Measurements from ENCODE around the gene ADARB1.
A peak's percentile ranks its signal among the peaks of the same experiment; 100 is the strongest.
"Not testable (repeated sequence)": the region's sequence is repeated elsewhere in the genome, so short reads cannot be mapped to it uniquely, and the experiment has no call there.

ADARB1 gene

DNA sequence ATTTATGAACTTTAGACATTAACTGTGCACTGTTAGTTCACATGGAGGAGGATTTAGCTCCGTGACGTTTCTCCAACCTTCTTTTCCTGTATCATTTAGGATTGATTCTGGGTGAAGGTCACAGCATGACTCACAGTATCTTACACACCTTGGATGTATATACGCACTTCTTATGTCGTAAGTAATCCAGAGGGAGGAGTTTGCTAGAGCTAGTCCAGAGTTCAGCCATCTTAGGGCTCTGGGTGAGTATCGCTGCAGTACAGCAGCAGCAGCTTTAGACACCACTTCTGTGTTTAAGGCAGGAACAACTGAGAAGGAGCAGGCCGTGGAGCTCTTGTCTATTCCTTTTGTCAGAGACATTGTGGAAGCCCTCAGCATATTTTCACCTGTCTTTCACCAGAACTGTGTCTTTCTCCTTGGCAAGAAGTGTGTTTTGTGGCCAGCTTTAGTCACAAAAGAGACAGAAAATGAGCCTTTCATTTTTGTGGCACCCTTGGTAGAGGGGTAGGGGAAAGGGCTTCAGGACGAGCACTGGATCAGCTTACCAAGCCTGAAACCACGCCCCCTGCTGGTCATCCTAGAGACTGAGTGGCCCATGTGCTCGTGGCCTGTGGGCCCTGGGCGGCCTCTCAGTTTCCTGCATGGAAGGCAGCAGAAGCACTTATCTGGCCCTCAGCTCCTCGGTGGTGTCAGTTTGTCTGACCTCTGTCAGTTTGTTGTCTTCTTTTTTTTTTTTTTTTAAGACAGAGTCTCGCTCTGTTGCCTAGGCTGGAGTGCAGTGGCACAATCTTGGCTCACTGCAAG lies 64.0 kb downstream of the ADARB1 start:
- peak; percentile 65 for DNase-seq

DNA sequence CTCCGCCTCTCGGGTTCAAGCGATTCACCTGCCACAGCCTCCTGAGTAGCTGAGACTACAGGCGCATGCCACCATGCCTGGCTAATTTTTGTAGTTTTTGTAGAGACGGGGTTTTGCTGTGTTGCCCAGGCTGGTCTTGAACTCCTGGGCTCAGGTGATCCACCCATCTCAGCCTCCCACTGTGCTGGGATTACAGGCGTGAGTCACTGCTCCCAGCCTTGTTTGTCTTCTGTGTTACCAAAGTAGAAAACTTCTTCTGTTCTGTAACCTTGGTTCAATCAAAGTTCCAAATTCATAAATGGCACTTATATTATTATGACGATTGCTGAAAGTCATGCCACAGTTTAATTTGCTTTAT lies 64.6 kb downstream of the ADARB1 start:
- DNase-seq: not testable (repeated sequence)

DNA sequence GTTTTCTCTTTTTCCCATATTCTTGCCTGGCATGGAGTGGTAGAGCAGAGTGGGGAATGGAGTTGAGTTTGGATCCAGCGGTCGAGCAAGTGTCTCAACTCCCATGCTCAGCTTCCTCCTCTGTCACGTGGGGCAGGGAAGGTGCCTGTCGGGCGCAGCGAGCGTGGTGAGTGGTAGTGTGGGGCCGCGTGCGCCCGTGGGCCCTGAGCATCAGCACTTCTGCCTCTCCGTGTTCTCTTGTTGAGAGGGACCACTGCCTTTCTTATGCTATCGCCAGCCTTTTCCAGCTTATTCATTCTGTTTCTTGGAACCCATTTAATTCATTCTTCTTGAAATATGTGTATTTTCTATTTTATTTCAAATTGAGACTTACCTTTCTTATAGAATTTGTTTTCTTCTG lies 65.1 kb downstream of the ADARB1 start:
- no peak for DNase-seq

DNA sequence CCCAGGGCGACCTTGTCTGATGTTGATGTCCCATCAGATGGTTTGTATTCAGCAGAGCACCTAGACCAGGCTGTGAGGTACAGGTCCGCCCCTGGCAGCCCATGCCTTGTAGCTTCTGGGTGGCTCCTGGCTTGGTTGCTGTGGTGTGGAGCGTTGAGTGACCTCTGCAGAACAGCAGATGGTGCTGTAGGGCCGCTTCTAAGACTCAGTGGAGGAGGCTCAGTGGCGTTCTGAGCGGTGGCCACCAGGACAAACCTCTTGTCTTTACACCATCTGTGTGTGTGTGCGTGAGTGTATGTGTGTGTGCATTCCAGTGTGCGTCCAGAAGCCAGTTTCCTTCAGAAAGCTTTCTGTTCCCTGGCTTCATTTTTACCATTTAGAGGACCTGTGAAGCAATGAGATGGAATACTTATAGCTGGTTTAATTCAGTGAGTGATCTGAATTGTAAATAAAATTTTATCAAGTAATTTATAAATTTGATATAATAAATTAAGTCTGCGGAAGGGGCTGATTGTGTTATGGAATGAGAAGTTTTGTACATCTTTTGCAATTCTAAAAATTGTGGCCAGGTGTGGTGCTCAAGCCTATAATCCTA lies 66.1 kb downstream of the ADARB1 start:
- DNase-seq: peak; percentile 88

GRCh38 chr21:45140944-45141343 lies 66.6 kb downstream of the ADARB1 start:
- DNase-seq: not testable (repeated sequence)

DNA sequence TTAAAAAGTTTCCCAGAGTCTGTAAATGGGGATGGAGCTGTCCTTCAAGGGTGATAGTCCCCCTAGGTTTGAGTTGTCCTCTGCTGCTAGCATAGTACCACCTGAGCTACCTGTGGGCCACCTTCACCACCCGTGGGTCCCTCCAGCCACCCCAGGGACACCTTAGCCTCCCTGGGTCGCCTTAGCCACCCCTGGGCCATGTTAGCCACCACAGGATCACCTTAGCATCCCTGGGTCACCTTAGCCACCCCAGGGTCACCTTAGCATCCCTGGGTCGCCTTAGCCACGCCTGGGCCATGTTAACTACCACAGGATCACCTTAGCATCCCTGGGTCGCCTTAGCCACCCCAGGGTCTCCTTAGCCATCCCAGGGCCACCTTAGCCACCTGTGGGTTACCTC lies 67.1 kb downstream of the ADARB1 start:
- DNase-seq: no peak

DNA sequence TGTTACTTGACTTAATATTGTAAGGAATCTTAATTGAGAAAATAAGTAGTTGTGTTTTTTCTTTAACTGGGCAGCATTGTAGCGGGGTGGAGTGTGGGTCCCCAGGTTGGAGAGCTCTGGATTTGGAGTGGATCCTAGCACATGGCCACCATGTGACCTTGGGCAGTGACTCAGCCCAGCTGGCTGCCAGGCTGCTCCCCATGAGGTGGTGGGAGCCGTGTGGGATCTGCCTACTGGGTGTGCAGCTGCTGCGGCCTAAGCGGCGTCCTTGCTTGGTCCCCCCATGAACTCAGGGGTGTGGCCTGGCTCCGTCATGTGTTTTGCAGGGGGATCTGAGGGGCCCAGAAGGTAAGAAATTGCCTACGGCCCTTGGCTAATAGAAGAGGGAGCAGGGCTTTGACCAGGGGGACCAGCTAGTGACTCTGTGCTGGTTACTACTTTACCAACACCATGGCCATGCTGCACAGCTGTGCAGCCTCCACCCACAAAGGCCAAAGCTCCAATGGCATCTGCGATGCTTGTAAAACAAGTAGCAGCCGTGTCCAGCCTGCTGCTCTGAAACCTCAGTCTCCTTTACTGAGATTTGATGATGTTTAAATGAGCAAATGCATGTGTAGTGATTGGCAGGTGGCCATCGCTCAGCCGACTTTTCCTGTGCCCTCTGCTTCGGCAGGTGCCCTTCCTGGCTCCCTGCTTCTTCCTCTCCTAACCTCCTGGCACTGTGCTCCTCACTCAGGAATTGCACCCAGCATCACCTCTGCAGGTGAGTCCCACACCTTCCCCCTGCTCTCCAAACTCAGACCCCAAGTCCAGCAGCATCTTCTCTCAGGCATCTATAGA lies 68.3 kb downstream of the ADARB1 start:
- peak; percentile 82 for DNase-seq

- no peak for DNase-seq
Observed at GRCh38 chr21:45143855-45144254, 69.5 kb downstream of the ADARB1 start.

- DNase-seq: no peak
Observed at GRCh38 chr21:45145146-45145545, 70.8 kb downstream of the ADARB1 start.

DNA sequence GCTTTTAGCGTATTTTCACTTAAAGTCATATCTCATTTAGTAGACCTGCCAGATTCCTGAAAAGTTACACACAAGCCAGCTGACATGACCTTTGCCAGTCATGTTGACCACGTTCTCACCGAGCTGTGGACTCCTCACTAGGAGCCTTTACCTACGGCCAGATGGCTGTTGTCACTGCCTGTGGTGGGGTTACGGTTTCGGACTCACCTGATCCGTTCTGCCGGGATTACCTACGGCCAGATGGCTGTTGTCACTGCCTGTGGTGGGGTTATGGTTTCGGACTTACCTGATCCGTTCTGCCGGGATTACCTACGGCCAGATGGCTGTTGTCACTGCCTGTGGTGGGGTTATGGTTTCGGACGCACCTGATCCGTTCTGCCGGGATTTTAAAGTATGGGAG lies 71.5 kb downstream of the ADARB1 start:
- not testable (repeated sequence) for DNase-seq

- DNase-seq: no peak
Observed at GRCh38 chr21:45146306-45146705, 71.9 kb downstream of the ADARB1 start.

GRCh38 chr21:45146801-45147200 lies 72.4 kb downstream of the ADARB1 start:
- DNase-seq: no peak

DNA sequence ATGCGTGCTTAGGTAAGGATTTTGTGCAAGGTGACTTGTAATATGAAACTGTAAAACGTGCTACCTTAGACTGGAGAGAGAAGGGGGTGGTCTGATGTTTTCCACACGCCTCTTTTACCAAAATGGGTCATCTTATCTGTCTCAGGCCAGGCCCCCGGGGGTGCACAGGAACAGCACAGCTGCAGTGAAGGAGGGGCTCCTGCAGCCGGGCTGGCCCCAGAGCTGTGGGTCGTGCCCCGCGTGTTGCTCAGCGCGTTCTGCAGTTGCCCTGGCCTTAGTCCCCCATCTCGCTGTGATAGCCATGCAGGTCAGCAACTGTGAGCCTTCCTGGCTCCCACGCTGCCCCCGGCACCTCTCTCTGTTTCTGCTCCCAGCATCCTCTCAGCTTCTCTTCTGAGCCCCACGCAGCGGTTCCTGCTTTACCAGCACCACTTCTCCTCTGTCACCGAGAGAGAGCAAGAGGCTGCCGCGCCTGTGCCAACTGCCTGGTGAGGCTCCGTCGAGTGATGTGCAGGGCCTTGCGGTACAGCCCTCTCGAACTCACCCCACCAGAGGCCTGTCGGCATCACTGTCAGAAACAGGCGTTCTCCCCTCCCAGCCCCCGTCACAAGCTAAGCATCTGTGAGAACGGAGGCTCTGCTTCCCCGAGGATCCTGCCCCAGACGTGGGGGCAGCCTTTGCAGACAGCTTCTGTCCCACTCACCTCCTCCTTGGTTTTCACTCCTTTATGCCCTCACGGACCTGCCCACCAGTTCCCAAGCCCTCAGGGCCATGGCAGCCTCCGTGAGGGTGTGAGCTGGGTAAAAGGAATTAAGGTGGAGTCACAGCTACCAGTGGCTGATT lies 73.3 kb downstream of the ADARB1 start:
- DNase-seq: peak; percentile 25

DNA sequence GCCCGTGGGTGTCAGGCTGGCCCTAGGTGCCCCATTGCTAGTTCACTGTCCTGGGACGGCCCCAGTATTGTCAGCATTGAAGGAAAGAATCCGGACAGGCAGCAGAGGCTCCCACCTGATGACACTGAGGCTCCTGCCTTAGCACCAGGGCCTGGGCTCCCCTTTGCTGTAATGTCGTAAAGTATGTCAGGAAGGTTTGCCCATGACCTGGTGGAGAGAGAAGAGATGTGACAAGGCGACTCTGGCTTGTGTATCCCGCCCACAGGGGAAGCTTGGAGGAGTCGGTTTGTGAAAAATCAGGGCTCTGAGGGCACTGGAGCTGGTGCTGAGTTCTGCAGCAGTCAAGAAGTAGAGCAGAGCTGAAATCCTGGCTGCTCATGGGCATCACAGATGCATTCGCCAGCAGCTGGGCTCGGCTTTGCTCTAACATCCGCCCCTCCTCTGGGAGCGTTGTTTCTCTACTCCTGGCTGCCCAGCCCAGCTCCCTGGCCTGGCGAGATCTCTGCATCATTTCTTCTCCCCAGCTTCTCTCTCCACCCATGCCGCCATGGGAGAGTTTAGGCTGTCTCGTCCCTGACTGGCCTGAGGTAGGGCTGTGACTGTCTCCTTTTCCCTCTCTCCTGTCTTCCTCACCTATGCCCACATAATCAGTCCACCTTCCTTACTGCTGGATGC lies 74.1 kb downstream of the ADARB1 start:
- no peak for DNase-seq

GRCh38 chr21:45149021-45149420 lies 74.6 kb downstream of the ADARB1 start:
- no peak for DNase-seq

GRCh38 chr21:45150638-45151131 lies 76.3 kb downstream of the ADARB1 start:
- no peak for DNase-seq

- no peak for DNase-seq
Observed at GRCh38 chr21:45151445-45152160, 77.2 kb downstream of the ADARB1 start.

DNA sequence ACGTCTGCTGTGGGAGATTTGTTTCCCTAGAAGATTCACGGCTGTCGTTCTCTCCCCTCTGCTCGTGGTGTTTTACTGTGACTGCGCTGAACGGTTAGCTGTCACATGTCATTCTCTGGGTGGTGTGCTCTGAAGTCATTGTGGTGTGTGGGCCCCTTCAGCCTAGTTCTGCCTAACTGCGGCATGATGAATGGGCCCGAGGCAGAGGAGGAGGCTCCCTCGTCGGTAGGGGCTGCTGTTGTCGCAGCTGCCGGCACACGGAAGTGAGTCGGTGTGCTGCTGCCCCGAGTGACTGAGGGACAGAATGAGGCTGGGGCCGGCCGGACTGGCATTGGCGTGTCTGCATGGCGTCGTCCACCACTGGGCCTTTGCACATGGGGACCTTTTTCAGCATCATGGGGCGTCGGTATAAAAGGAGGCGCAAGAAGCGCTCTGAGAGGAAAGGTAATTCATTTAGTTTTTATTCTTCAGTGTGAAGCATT lies 77.9 kb downstream of the ADARB1 start:
- no peak for DNase-seq

- peak; percentile 72 for DNase-seq
Observed at GRCh38 chr21:45153358-45154318, 79.3 kb downstream of the ADARB1 start.
